ENCODE measurements around the gene NFATC4. TPM values are rescaled to one million over a fixed set of nuclear protein-coding genes. Genes with fewer than 3 reads are reported as not detected.

Gene NFATC4
- total RNA-seq, 5 donors from 2014 or later (not counting 1 experiment from before 2014, with no cell fraction given): 0.16 to 0.82 (median 0.39) TPM; not detected in 1

DNA sequence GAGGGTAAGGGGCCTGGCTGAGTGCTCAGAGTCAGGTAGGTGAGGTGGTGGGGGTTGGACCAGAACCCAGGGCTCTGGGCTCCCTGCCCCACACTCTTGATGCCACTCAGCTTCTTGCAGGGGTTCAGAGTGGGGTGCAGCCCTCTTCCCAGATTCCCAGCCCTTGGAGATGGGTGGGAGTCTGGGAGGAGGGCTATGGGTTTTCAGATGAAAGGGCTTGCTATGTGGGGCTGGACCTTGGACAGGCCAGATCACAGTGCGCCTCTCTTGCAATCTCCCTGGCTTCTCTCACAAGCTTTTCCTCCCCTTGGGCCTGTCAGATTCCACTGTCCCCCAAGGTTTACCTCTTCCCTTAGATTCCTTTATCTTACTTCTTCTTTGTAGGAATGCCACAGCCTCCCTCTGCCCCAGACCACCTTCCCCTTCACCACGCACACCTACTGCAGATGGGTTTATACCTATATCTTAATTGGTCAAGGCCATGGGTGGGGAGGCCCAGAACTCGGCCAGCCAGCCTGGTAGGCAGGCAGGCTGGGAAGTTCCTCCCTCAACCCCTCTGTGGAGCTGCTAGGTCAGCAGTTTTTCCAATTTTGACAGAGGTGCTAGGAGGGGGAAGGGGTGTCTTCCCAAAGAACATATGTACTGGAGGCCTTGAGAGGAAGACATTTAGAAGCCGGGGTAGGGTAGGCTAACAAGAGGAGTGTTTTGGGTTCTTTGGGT, 32.2 kb downstream of the NFATC4 start:
- no peaks in the 10 kb centered on the region for H3K9me3 ChIP-seq
- H3K36me3 ChIP-seq (ENCODE audit: control insufficient read depth in 2 of 2, extremely low read depth in 1 of 2, insufficient read depth in 1 of 2, low read length in 1 of 2): no peaks in the 10 kb centered on the region
- peaks cover 5 to 15% of the 10 kb centered on the region in 2 experiments for H3K4me1 ChIP-seq (ENCODE audit: control insufficient read depth in 1 of 2, extremely low read depth in 1 of 2, insufficient read depth in 2 of 2, low read length in 2 of 2)
- ChIA-PET CTCF (interaction anchor here in 1 of 2 donors (1.1 kb wide), 1 partner anchor 68 kb away, joined by 5 read pairs; no protein-coding TSS in a partner anchor), POLR2A (no interaction called here)
- H3K27ac ChIP-seq (ENCODE audit: low read length): no peak overlapping the region
- no peak overlapping the region for H3K4me3 ChIP-seq (ENCODE audit: control insufficient read depth in 1 of 2, extremely low read depth in 1 of 2, low read length in 1 of 2)
- Mint-ChIP-seq H3K27me3 (peaks cover 6 to 21% of the 10 kb centered on the region in 2 donors), H3K36me3 (no peaks in the 10 kb centered on the region), H3K4me3 (peak overlapping the region; percentile 55 to 79 (median 64)), H3K9me3 (no peaks in the 10 kb centered on the region), H3K4me1 (peaks cover 6 to 10% (median 7%) of the 10 kb centered on the region in 3 donors), H3K27ac (no peak overlapping the region)
- H3K27me3 ChIP-seq (replicated peaks in 1 of 2; ENCODE audit: control insufficient read depth in 2 of 2, extremely low read depth in 1 of 2, insufficient read depth in 2 of 2, low read length in 1 of 2): peaks cover 0 to 26% of the 10 kb centered on the region in 2 experiments
- ATAC-seq (replicated peaks in 1 of 4) (no peak), DNase-seq (no peak)
- WGBS (ENCODE audit: insufficient coverage): 29% methylated on average over 1 of the region's 4 CpGs

GRCh38 chr14:24401810-24402702, 34.1 kb downstream of the NFATC4 start:
- Histone ChIP-seq H3K4me3 (ENCODE audit: control insufficient read depth in 1 of 2, extremely low read depth in 1 of 2, low read length in 1 of 2) (no peak overlapping the region), H3K4me1 (ENCODE audit: control insufficient read depth in 1 of 2, extremely low read depth in 1 of 2, insufficient read depth in 2 of 2, low read length in 2 of 2) (peaks cover 5 to 15% of the 10 kb centered on the region in 2 experiments), H3K27me3 (replicated peaks in 1 of 2; ENCODE audit: control insufficient read depth in 2 of 2, extremely low read depth in 1 of 2, insufficient read depth in 2 of 2, low read length in 1 of 2) (peaks cover 0 to 37% of the 10 kb centered on the region in 2 experiments), H3K27ac (ENCODE audit: low read length) (no peak overlapping the region), H3K9me3 (no peaks in the 10 kb centered on the region), H3K36me3 (ENCODE audit: control insufficient read depth in 2 of 2, extremely low read depth in 1 of 2, insufficient read depth in 1 of 2, low read length in 1 of 2) (no peaks in the 10 kb centered on the region)
- no peaks in the 10 kb centered on the region for H3K9me3 Mint-ChIP-seq
- ChIA-PET POLR2A (no interaction called here), CTCF (no interaction called here)
- H3K27ac Mint-ChIP-seq: no peak overlapping the region
- H3K4me3 Mint-ChIP-seq: no peak overlapping the region
- no peak for DNase-seq
- H3K27me3 Mint-ChIP-seq: peaks cover 9 to 33% of the 10 kb centered on the region in 2 donors
- 68% methylated on average over 7 of the region's 9 CpGs for WGBS (ENCODE audit: insufficient coverage)
- peaks cover 6 to 10% (median 7%) of the 10 kb centered on the region in 3 donors for H3K4me1 Mint-ChIP-seq
- no peaks in the 10 kb centered on the region for H3K36me3 Mint-ChIP-seq
- no peak for ATAC-seq (replicated peaks in 1 of 4)

DNA sequence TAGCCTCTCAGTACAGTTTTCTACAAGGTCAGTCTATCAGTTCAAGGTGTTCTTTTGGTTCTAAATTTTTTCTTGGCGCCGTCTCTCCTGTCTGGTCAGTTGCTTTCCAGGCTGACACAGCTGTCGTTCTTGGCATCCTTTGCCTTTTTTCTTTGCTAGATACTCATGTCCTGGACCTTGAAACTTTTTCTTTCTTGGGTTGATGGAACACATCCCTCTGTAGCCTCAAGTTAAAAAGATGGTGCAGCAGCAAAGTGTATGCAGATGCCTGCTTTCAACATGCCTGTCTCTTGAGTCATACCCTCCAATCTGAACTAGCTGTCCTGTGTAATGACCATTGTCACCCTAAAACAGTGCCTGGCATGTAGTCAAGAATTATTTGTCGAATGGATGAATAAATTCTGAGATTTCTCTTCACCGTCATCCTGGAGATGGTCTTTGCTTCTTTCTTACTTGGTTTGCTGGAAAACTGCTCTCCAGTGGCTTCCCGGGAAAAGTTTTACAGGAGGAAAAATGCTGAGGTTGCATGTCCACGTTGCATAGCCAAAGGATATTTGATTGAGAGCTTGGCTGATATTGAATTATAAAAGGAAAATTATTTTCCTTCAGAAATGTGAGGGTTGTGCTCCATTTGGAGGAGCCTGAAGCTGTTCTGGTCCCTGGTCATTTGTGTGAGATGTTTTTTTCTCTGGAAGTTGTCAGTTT, 35.5 kb downstream of the NFATC4 start:
- 93% methylated on average over 7 of the region's 7 CpGs for WGBS (ENCODE audit: insufficient coverage)
- Histone ChIP-seq H3K9me3 (no peaks in the 10 kb centered on the region), H3K4me1 (ENCODE audit: control insufficient read depth in 1 of 2, extremely low read depth in 1 of 2, insufficient read depth in 2 of 2, low read length in 2 of 2) (peaks cover 5 to 12% of the 10 kb centered on the region in 2 experiments), H3K27ac (ENCODE audit: low read length) (no peak overlapping the region), H3K36me3 (ENCODE audit: control insufficient read depth in 2 of 2, extremely low read depth in 1 of 2, insufficient read depth in 1 of 2, low read length in 1 of 2) (no peaks in the 10 kb centered on the region), H3K4me3 (ENCODE audit: control insufficient read depth in 1 of 2, extremely low read depth in 1 of 2, low read length in 1 of 2) (no peak overlapping the region), H3K27me3 (replicated peaks in 1 of 2; ENCODE audit: control insufficient read depth in 2 of 2, extremely low read depth in 1 of 2, insufficient read depth in 2 of 2, low read length in 1 of 2) (peaks cover 0 to 43% of the 10 kb centered on the region in 2 experiments)
- peaks cover 6 to 10% (median 7%) of the 10 kb centered on the region in 3 donors for H3K4me1 Mint-ChIP-seq
- H3K27me3 Mint-ChIP-seq: peaks cover 9 to 33% of the 10 kb centered on the region in 2 donors
- H3K36me3 Mint-ChIP-seq: no peaks in the 10 kb centered on the region
- DNase-seq (no peak), ATAC-seq (replicated peaks in 1 of 4) (no peak)
- H3K27ac Mint-ChIP-seq: no peak overlapping the region
- no peak overlapping the region for H3K4me3 Mint-ChIP-seq
- ChIA-PET CTCF (no interaction called here), POLR2A (no interaction called here)
- H3K9me3 Mint-ChIP-seq: no peaks in the 10 kb centered on the region

DNA sequence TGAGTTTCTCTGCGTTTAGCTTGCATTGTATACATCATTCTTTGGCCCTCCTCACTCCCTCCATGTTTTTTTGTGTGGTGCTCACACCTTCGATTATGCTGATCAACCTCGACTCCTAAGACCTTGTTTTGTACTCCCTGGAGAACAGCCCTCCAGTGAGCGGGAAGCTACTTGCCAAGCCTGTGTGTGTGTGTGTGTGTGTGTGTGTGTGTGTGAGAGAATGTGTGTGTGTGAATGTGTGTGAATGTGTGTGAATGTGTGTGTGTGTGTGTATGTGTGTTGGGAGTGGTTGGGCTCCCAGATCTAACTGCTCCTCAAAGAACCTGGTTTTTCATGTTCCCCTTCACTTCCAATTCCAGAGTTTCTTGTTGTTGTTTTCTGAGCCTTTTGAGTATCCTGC, 36.8 kb downstream of the NFATC4 start:
- Mint-ChIP-seq H3K36me3 (no peaks in the 10 kb centered on the region), H3K27me3 (peaks cover 9 to 33% of the 10 kb centered on the region in 2 donors), H3K27ac (no peak overlapping the region), H3K9me3 (no peaks in the 10 kb centered on the region), H3K4me3 (no peak overlapping the region), H3K4me1 (peaks cover 0 to 3% (median 0%) of the 10 kb centered on the region in 3 donors)
- ATAC-seq (replicated peaks in 1 of 4): no peak
- Histone ChIP-seq H3K4me3 (ENCODE audit: control insufficient read depth in 1 of 2, extremely low read depth in 1 of 2, low read length in 1 of 2) (no peak overlapping the region), H3K27me3 (replicated peaks in 1 of 2; ENCODE audit: control insufficient read depth in 2 of 2, extremely low read depth in 1 of 2, insufficient read depth in 2 of 2, low read length in 1 of 2) (peaks cover 0 to 47% of the 10 kb centered on the region in 2 experiments), H3K9me3 (no peaks in the 10 kb centered on the region), H3K4me1 (ENCODE audit: control insufficient read depth in 1 of 2, extremely low read depth in 1 of 2, insufficient read depth in 2 of 2, low read length in 2 of 2) (peaks cover 0 to 2% of the 10 kb centered on the region in 2 experiments), H3K27ac (ENCODE audit: low read length) (no peak overlapping the region), H3K36me3 (ENCODE audit: control insufficient read depth in 2 of 2, extremely low read depth in 1 of 2, insufficient read depth in 1 of 2, low read length in 1 of 2) (no peaks in the 10 kb centered on the region)
- CTCF ChIA-PET: no interaction called here
- POLR2A ChIA-PET: interaction anchor here in 1 of 2 donors (0.5 kb wide), 1 partner anchor 19 kb away, joined by 3 read pairs; no protein-coding TSS in a partner anchor
- 100% methylated on average over 1 of the region's 4 CpGs for whole genome bisulfite sequencing (ENCODE audit: insufficient coverage)
- no peak for DNase-seq

GRCh38 chr14:24406416-24406815, 38.4 kb downstream of the NFATC4 start:
- Histone ChIP-seq H3K9me3 (no peaks in the 10 kb centered on the region), H3K27ac (ENCODE audit: low read length) (no peak overlapping the region), H3K4me1 (ENCODE audit: control insufficient read depth in 1 of 2, extremely low read depth in 1 of 2, insufficient read depth in 2 of 2, low read length in 2 of 2) (no peaks in the 10 kb centered on the region), H3K4me3 (ENCODE audit: control insufficient read depth in 1 of 2, extremely low read depth in 1 of 2, low read length in 1 of 2) (no peak overlapping the region), H3K27me3 (replicated peaks in 1 of 2; ENCODE audit: control insufficient read depth in 2 of 2, extremely low read depth in 1 of 2, insufficient read depth in 2 of 2, low read length in 1 of 2) (peaks cover 0 to 46% of the 10 kb centered on the region in 2 experiments), H3K36me3 (ENCODE audit: control insufficient read depth in 2 of 2, extremely low read depth in 1 of 2, insufficient read depth in 1 of 2, low read length in 1 of 2) (no peaks in the 10 kb centered on the region)
- no peaks in the 10 kb centered on the region for H3K4me1 Mint-ChIP-seq
- 88% methylated on average over 6 of the region's 6 CpGs for WGBS (ENCODE audit: insufficient coverage)
- ChIA-PET POLR2A (interaction anchor here in 1 of 2 donors (0.7 kb wide), 1 partner anchor 19 kb away, joined by 3 read pairs; no protein-coding TSS in a partner anchor), CTCF (no interaction called here)
- no peaks in the 10 kb centered on the region for H3K9me3 Mint-ChIP-seq
- peaks cover 9 to 28% of the 10 kb centered on the region in 2 donors for H3K27me3 Mint-ChIP-seq
- H3K27ac Mint-ChIP-seq: no peak overlapping the region
- H3K36me3 Mint-ChIP-seq: no peaks in the 10 kb centered on the region
- no peak overlapping the region for H3K4me3 Mint-ChIP-seq
- DNase-seq (no peak), ATAC-seq (replicated peaks in 1 of 4) (no peak)
